Dermis blood vessel endothelial cell (primary cell): Measurements from ENCODE around the gene MAST1. TPM values are rescaled to one million over a fixed set of nuclear protein-coding genes. Genes with fewer than 3 reads are reported as not detected.
"Not testable (repeated sequence)": the region's sequence is repeated elsewhere in the genome, so short reads cannot be mapped to it uniquely, and the experiment has no call there.

Experiments used
- DNase-seq: peaks from one replicate; pipeline ENCODE4 v3.0.0; 2010
- total RNA-seq: library from RNA; depleted of rRNA; stranded (reverse); fragments of >200 nt; gene quantifications from 2 replicates; pipeline ENCODE4 v1.2.3, GENCODE V29; 2014

MAST1 gene
- total RNA-seq, 1 donor from 2014 or later = 0.17 TPM

GRCh38 chr19:12899891-12900518 lies 61.7 kb downstream of the MAST1 start:
- no peak for DNase-seq

GRCh38 chr19:12907166-12907565 lies 68.9 kb downstream of the MAST1 start:
- DNase-seq = no peak

- no peak for DNase-seq
Observed at GRCh38 chr19:12912571-12912970, 74.3 kb downstream of the MAST1 start.

GRCh38 chr19:12913011-12913561 lies 74.8 kb downstream of the MAST1 start:
- peak; percentile 55 for DNase-seq

- no peak for DNase-seq
Observed at GRCh38 chr19:12913851-12914690, 75.8 kb downstream of the MAST1 start.

GRCh38 chr19:12915860-12916259 lies 77.5 kb downstream of the MAST1 start:
- not testable (repeated sequence) for DNase-seq

- no peak for DNase-seq
Observed at GRCh38 chr19:12918253-12918652, 79.9 kb downstream of the MAST1 start.

GRCh38 chr19:12921047-12921446 lies 82.7 kb downstream of the MAST1 start:
- no peak for DNase-seq

- no peak for DNase-seq
Observed at GRCh38 chr19:12922959-12923358, 84.6 kb downstream of the MAST1 start.

Other genes starting within 250 kb of the MAST1 start
- gene ZNF490, start 227.7 kb upstream of the MAST1 start, total RNA-seq = 10.2 and 13.1 TPM in 2 replicates
- 17.9 and 21.3 TPM in 2 replicates for gene ZNF791, start 227.6 kb upstream of the MAST1 start, total RNA-seq
- 59.7 and 66.4 TPM in 2 replicates for gene MAN2B1, start 171.8 kb upstream of the MAST1 start, total RNA-seq
- 6.3 and 8.3 TPM in 2 replicates for gene WDR83, start 171.7 kb upstream of the MAST1 start, total RNA-seq
- gene DHPS, start 156.6 kb upstream of the MAST1 start, total RNA-seq = 52.9 and 53.0 TPM in 2 replicates
- gene GNG14, start 150.5 kb upstream of the MAST1 start, total RNA-seq = not detected in 2 replicates
- gene FBXW9, start 141.9 kb upstream of the MAST1 start, total RNA-seq = 5.8 and 8.0 TPM in 2 replicates
- 25.7 and 31.4 TPM in 2 replicates for gene TNPO2, start 114.6 kb upstream of the MAST1 start, total RNA-seq
- 106 and 139 TPM in 2 replicates for gene TRIR, start 103.8 kb upstream of the MAST1 start, total RNA-seq
- 66.9 and 78.6 TPM in 2 replicates for gene GET3, start 101.0 kb upstream of the MAST1 start, total RNA-seq
- gene BEST2, start 86.7 kb upstream of the MAST1 start, total RNA-seq = not detected in 2 replicates
- gene HOOK2, start 63.0 kb upstream of the MAST1 start, total RNA-seq = 12.1 and 14.8 TPM in 2 replicates
- gene JUNB, start 47.0 kb upstream of the MAST1 start, total RNA-seq = 61.1 and 151 TPM in 2 replicates
- 214 and 278 TPM in 2 replicates for gene PRDX2, start 36.7 kb upstream of the MAST1 start, total RNA-seq
- gene THSD8, start 36.4 kb upstream of the MAST1 start, total RNA-seq = 0.23 TPM in 1 of 2 replicates, not detected in the other
- 19.6 and 45.6 TPM in 2 replicates for gene RNASEH2A, start 31.9 kb upstream of the MAST1 start, total RNA-seq
- not detected in 2 replicates for gene RTBDN, start 3.9 kb upstream of the MAST1 start, total RNA-seq
- 23.3 and 31.3 TPM in 2 replicates for gene DNASE2, start 42.9 kb downstream of the MAST1 start, total RNA-seq
- gene KLF1, start 48.7 kb downstream of the MAST1 start, total RNA-seq = 0.17 TPM in 1 of 2 replicates, not detected in the other
- gene GCDH, start 52.6 kb downstream of the MAST1 start, total RNA-seq = 31.5 and 42.4 TPM in 2 replicates
- gene SYCE2, start 80.8 kb downstream of the MAST1 start, total RNA-seq = 0.17 and 0.33 TPM in 2 replicates
- gene FARSA, start 95.2 kb downstream of the MAST1 start, total RNA-seq = 47.5 and 83.9 TPM in 2 replicates
- 1,244 and 1,415 TPM in 2 replicates for gene CALR, start 100.1 kb downstream of the MAST1 start, total RNA-seq
- 52.9 and 98.1 TPM in 2 replicates for gene RAD23A, start 107.3 kb downstream of the MAST1 start, total RNA-seq
- 19.5 and 20.6 TPM in 2 replicates for gene GADD45GIP1, start 118.7 kb downstream of the MAST1 start, total RNA-seq
- 0.09 and 0.17 TPM in 2 replicates for gene DAND5, start 131.1 kb downstream of the MAST1 start, total RNA-seq
- 12.6 and 23.7 TPM in 2 replicates for gene NFIX, start 157.0 kb downstream of the MAST1 start, total RNA-seq